Natural killer cell (primary cell): ENCODE measurements around the gene CSNK1G1. TPM values are rescaled to one million over a fixed set of nuclear protein-coding genes. Genes with fewer than 3 reads are reported as not detected.

Experiments
- ATAC-seq, 3 donors: fragments of 150-1000 bp in 2 of 3; fragments of 200-7000 bp in 1 of 3; cut with Tn5 transposase; 1 replicate in 1 of 3; 2 replicates in 2 of 3; pipeline ENCODE4 v1.10.0; 2021; ENCODE audit warnings: mild to moderate bottlenecking in 2 of 3, moderate library complexity in 2 of 3
- DNase-seq, 2 donors: peaks; one replicate each; pipeline versions ENCODE4 v3.0.0 to v3.0.0-alpha.2; 2013 to 2021; ENCODE audit warnings: mixed read lengths in 1 of 2
- H3K27ac ChIP-seq: one replicate; pipeline ENCODE4 v1.5.1; 2013; ENCODE audit warnings: mild to moderate bottlenecking, low read length
- H3K27me3 ChIP-seq: one replicate; pipeline ENCODE4 v1.6.1; 2013; ENCODE audit warnings: low read length; ENCODE audit not compliant: control insufficient read depth, insufficient read depth
- H3K36me3 ChIP-seq: one replicate; pipeline ENCODE4 v1.6.1; 2013; ENCODE audit warnings: low read length; ENCODE audit not compliant: control insufficient read depth, insufficient read depth
- H3K4me1 ChIP-seq: one replicate; pipeline ENCODE4 v1.6.1; 2013; ENCODE audit warnings: low read length; ENCODE audit not compliant: control insufficient read depth, insufficient read depth
- H3K4me3 ChIP-seq: one replicate; pipeline ENCODE4 v1.5.1; 2013; ENCODE audit warnings: low read length
- H3K9me3 ChIP-seq: one replicate; pipeline ENCODE4 v1.6.1; 2013; ENCODE audit warnings: low read length; ENCODE audit not compliant: control insufficient read depth, insufficient read depth
- H3K27ac Mint-ChIP-seq, 2 donors: one replicate each; pipeline ENCODE4 v1.8.0; 2022; ENCODE audit warnings: mild to moderate bottlenecking in 2 of 2, mixed read lengths in 2 of 2, moderate library complexity in 1 of 2
- H3K27me3 Mint-ChIP-seq, 2 donors: one replicate each; pipeline ENCODE4 v1.8.0; 2022; ENCODE audit warnings: low read depth in 2 of 2, mixed read lengths in 2 of 2
- H3K36me3 Mint-ChIP-seq: one replicate; pipeline ENCODE4 v1.8.0; 2022; ENCODE audit warnings: mixed read lengths
- H3K4me1 Mint-ChIP-seq, 2 donors: one replicate each; pipeline ENCODE4 v1.8.0; 2022; ENCODE audit warnings: mixed read lengths in 2 of 2
- H3K4me3 Mint-ChIP-seq: one replicate; pipeline ENCODE4 v1.8.0; 2022; ENCODE audit warnings: mild to moderate bottlenecking, moderate library complexity, mixed read lengths
- H3K9me3 Mint-ChIP-seq, 2 donors: one replicate each; pipeline ENCODE4 v1.8.0; 2022; ENCODE audit warnings: mixed read lengths in 2 of 2
- WGBS: methylation state at CpG from one replicate; pipeline ENCODE4 v1.1.7; 2013; ENCODE audit warnings: missing lambda C conversion rate; ENCODE audit not compliant: insufficient coverage; 5-methylcytosine and 5-hydroxymethylcytosine counted together
- intact Hi-C: fragments of 100-400 bp; cut with micrococcal nuclease; formaldehyde crosslinking; loops from one replicate; pipeline ENCODE4 v1.14.2; 2022
- total RNA-seq, 4 donors: library from RNA; stranded (reverse); fragments of 120-200 nt in 1 of 4; gene quantifications; one replicate each; pipeline versions ENCODE4 v1.2.3 to v1.2.4, GENCODE V29; 2013 to 2022
- TF ChIP-seq, protein P1 (sequence below): fragments of 200-600 bp; IDR thresholded peaks from one replicate; pipeline ENCODE4 v1.8.0; 2022; ENCODE audit warnings: antibody characterized with exemption

The CSNK1G1 gene
- total RNA-seq, 3 donors from 2014 or later (not counting 1 experiment from before 2014, with no cell fraction given) = 26.2 to 36.8 (median 34.0) TPM

DNA sequence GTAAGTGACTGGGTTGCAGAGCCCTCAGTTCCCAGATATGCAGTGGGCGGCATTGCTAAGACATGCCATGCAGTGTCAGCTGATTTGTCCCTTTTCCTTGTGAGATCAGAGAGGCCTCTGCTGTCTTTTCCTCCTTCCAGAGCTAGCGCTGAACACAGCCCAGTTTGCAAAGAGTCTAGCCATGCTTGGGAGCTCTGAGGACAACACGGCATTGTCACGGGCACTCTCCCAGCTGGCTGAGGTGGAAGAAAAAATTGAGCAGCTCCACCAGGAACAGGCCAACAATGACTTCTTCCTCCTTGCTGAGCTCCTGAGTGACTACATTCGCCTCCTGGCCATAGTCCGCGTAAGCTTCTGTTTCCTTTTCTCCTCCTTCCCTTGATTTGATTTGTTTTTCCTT is 224.4 kb downstream of the CSNK1G1 start:
- Histone ChIP-seq H3K27ac (no peak overlapping the region), H3K4me1 (no peaks in the 10 kb centered on the region), H3K9me3 (no peaks in the 10 kb centered on the region), H3K36me3 (peaks cover 84% of the 10 kb centered on the region), H3K4me3 (no peak overlapping the region), H3K27me3 (no peaks in the 10 kb centered on the region)
- H3K9me3 Mint-ChIP-seq = no peaks in the 10 kb centered on the region
- no peak for ATAC-seq
- intact Hi-C loops = no loop called here
- no peaks in the 10 kb centered on the region for H3K27me3 Mint-ChIP-seq
- H3K27ac Mint-ChIP-seq = no peak overlapping the region
- WGBS = over 99% methylated on average over 7 of the region's 7 CpGs
- DNase-seq = no peak
- peaks cover 11 to 12% of the 10 kb centered on the region in 2 donors for H3K4me1 Mint-ChIP-seq
- TF ChIP-seq, protein P1, sequence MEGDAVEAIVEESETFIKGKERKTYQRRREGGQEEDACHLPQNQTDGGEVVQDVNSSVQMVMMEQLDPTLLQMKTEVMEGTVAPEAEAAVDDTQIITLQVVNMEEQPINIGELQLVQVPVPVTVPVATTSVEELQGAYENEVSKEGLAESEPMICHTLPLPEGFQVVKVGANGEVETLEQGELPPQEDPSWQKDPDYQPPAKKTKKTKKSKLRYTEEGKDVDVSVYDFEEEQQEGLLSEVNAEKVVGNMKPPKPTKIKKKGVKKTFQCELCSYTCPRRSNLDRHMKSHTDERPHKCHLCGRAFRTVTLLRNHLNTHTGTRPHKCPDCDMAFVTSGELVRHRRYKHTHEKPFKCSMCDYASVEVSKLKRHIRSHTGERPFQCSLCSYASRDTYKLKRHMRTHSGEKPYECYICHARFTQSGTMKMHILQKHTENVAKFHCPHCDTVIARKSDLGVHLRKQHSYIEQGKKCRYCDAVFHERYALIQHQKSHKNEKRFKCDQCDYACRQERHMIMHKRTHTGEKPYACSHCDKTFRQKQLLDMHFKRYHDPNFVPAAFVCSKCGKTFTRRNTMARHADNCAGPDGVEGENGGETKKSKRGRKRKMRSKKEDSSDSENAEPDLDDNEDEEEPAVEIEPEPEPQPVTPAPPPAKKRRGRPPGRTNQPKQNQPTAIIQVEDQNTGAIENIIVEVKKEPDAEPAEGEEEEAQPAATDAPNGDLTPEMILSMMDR = no peak
- no peak overlapping the region for H3K4me3 Mint-ChIP-seq
- H3K36me3 Mint-ChIP-seq = peaks cover 22% of the 10 kb centered on the region

DNA sequence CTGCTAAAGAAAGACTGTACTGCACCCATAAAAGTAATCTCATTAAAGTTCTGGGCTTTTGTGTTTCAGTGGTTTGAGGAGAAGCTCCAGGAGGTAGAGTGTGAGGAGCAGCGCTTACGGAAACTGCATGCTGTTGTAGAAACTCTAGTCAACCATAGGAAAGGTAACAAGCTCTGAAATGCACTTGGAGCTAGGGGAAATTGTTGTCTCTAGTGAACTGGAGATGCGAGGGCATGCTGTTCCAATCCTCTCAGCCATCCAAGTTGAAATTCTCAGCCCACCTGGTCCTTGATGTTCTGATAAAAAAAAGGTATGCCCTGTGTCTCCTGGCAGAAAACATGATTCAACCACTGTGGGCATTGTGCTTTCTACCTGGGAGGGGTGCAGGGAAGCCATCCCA is 225.8 kb downstream of the CSNK1G1 start:
- Mint-ChIP-seq H3K9me3 (no peaks in the 10 kb centered on the region), H3K27ac (no peak overlapping the region), H3K4me3 (no peak overlapping the region), H3K36me3 (peaks cover 22% of the 10 kb centered on the region), H3K4me1 (peaks cover 11 to 12% of the 10 kb centered on the region in 2 donors), H3K27me3 (no peaks in the 10 kb centered on the region)
- DNase-seq = no peak
- ATAC-seq = no peak
- Histone ChIP-seq H3K27me3 (no peaks in the 10 kb centered on the region), H3K36me3 (peaks cover 86% of the 10 kb centered on the region), H3K4me3 (no peak overlapping the region), H3K9me3 (no peaks in the 10 kb centered on the region), H3K4me1 (no peaks in the 10 kb centered on the region), H3K27ac (no peak overlapping the region)
- intact Hi-C loops = no loop called here
- WGBS = 100% methylated on average over 3 of the region's 3 CpGs
- TF ChIP-seq, protein P1 = no peak

DNA sequence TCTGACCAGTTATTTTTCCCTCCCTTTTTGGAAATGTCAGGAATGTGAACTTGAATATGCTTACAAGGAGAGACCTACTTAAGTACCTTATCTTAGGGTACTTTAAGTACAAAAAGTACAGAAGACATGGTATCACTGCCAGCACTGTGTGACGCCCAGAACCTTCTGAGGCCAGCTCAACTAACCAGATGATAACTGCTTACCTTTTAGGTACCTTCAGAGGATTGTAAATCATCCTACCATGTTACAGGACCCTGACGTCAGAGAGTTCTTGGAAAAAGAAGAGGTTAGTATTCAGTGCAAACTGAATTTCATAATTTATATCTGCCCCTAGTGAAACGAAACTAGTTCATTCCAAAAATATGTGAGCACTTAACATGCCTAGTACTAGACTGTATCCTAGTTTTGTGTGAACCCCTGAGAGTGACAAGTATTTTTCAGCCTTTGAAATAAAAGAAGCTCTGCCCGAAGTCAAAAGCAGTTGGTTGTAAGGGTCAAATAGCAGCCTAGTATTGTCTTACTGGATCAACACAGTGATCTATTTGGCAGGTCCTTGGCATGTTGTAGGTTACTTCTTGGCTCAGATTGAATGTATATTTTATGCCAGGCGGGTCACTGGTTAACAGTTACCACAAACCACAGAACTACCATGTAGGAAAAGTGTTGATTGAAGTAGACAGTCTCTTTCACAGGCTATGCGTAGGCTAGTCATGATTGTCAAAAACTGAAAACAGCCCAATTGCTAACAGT is 228.3 kb downstream of the CSNK1G1 start:
- H3K4me3 Mint-ChIP-seq = no peak overlapping the region
- no peak for DNase-seq
- ATAC-seq = peak in 1 of 3 donors; percentile 36
- no peaks in the 10 kb centered on the region for H3K9me3 Mint-ChIP-seq
- peak overlapping the region in 1 of 2 donors; percentile 16 for H3K27ac Mint-ChIP-seq
- intact Hi-C loops = no loop called here
- Histone ChIP-seq H3K36me3 (peaks cover 86% of the 10 kb centered on the region), H3K9me3 (no peaks in the 10 kb centered on the region), H3K4me1 (no peaks in the 10 kb centered on the region), H3K4me3 (no peak overlapping the region), H3K27ac (no peak overlapping the region), H3K27me3 (no peaks in the 10 kb centered on the region)
- no peaks in the 10 kb centered on the region for H3K27me3 Mint-ChIP-seq
- TF ChIP-seq, protein P1 = no peak
- 88% methylated on average over 4 of the region's 6 CpGs for WGBS
- H3K36me3 Mint-ChIP-seq = peaks cover 22% of the 10 kb centered on the region
- peaks cover 8 to 11% of the 10 kb centered on the region in 2 donors for H3K4me1 Mint-ChIP-seq

DNA sequence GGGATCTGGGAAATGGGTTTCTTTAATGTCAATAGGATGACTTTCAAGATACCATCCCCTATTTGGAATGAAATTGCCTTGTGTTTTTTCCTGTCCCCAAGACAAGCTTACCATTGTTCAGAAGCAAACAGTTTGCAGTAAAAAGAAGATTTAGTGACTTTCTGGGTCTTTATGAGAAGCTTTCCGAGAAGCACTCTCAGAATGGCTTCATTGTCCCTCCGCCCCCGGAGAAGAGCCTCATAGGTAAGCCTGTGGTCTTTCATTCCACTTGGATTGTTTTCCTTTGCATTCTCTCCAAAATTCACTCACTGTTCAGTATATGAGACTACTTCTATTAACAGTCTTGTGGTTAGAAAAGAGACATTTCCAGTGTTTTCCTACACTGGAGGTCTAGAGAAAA is 230.0 kb downstream of the CSNK1G1 start:
- 64% methylated on average over 3 of the region's 3 CpGs for WGBS
- H3K36me3 ChIP-seq = peaks cover 85% of the 10 kb centered on the region
- Mint-ChIP-seq H3K9me3 (no peaks in the 10 kb centered on the region), H3K4me3 (no peak overlapping the region), H3K27ac (no peak overlapping the region), H3K4me1 (peaks cover 8 to 11% of the 10 kb centered on the region in 2 donors), H3K27me3 (no peaks in the 10 kb centered on the region), H3K36me3 (peaks cover 28% of the 10 kb centered on the region)
- no peaks in the 10 kb centered on the region for H3K9me3 ChIP-seq
- no peak for ATAC-seq
- DNase-seq = no peak
- TF ChIP-seq, protein P1 = no peak
- H3K4me1 ChIP-seq = no peaks in the 10 kb centered on the region
- intact Hi-C loops = no loop called here
- H3K4me3 ChIP-seq = no peak overlapping the region
- H3K27ac ChIP-seq = no peak overlapping the region
- H3K27me3 ChIP-seq = no peaks in the 10 kb centered on the region
